ENCODE data around the gene PPP1CA.

Gene PPP1CA

GRCh38 chr11:67401495-67402191 is at the start of gene PPP1CA:
Gene PPP1CA (minus strand): TSS chr11:67401858. CDS start chr11:67401782, 76 bp downstream.
- DNase-seq (ENCODE audit: low read depth), result peak; percentile 88

GRCh38 chr11:67450796-67451657 is 49.4 kb upstream of the PPP1CA start:
- no peak for DNase-seq (ENCODE audit: low read depth)

- no peak for DNase-seq (ENCODE audit: low read depth)
Observed at GRCh38 chr11:67449116-67449844, 47.6 kb upstream of the PPP1CA start.

- no peak for DNase-seq (ENCODE audit: low read depth)
Observed at GRCh38 chr11:67448220-67448609, 46.6 kb upstream of the PPP1CA start.

- no peak for DNase-seq (ENCODE audit: low read depth)
Observed at GRCh38 chr11:67445515-67445914, 43.9 kb upstream of the PPP1CA start.

- no peak for DNase-seq (ENCODE audit: low read depth)
Observed at GRCh38 chr11:67442504-67443404, 41.1 kb upstream of the PPP1CA start.

- no peak for DNase-seq (ENCODE audit: low read depth)
Observed at GRCh38 chr11:67441731-67442351, 40.2 kb upstream of the PPP1CA start.

GRCh38 chr11:67441098-67441563 is 39.5 kb upstream of the PPP1CA start:
- DNase-seq (ENCODE audit: low read depth), result no peak

GRCh38 chr11:67440229-67441097 is 38.8 kb upstream of the PPP1CA start:
- no peak for DNase-seq (ENCODE audit: low read depth)

GRCh38 chr11:67439321-67440228 is 37.9 kb upstream of the PPP1CA start:
- DNase-seq (ENCODE audit: low read depth), result no peak

- DNase-seq (ENCODE audit: low read depth), result peak; percentile 57
Observed at GRCh38 chr11:67438158-67438902, 36.7 kb upstream of the PPP1CA start.

GRCh38 chr11:67437809-67438157 is 36.1 kb upstream of the PPP1CA start:
- no peak for DNase-seq (ENCODE audit: low read depth)

GRCh38 chr11:67437082-67437808 is 35.6 kb upstream of the PPP1CA start, which contains the start of gene PTPRCAP:
Gene PTPRCAP (minus strand): TSS chr11:67437682. CDS start chr11:67437619, 63 bp downstream.
- peak; percentile 61 for DNase-seq (ENCODE audit: low read depth)

- DNase-seq (ENCODE audit: low read depth), result no peak
Observed at GRCh38 chr11:67436459-67437081, 34.9 kb upstream of the PPP1CA start.

GRCh38 chr11:67435727-67436458 is 34.2 kb upstream of the PPP1CA start:
- no peak for DNase-seq (ENCODE audit: low read depth)

GRCh38 chr11:67435031-67435726 is 33.5 kb upstream of the PPP1CA start:
- no peak for DNase-seq (ENCODE audit: low read depth)

All from stimulated activated CD8-positive, alpha-beta memory T cell treated with anti-CD3 and anti-CD28 coated beads, Interleukin-12 subunit alpha, Interleukin-12 subunit beta, amount 100 ng/mL, for 4 hours (primary cell).